MM.1S (cell line): ENCODE data around the gene PCYT1B.

ENCODE experiments used
- EZH2 ChIP-seq: fragments of 300-600 bp; sonication (generic); optimal IDR thresholded peaks from 2 replicates; pipeline ENCODE3; 2017; ENCODE audit warnings: low read depth, mild to moderate bottlenecking, antibody characterized with exemption, low read length, mixed read lengths
- EZH2phosphoT487 ChIP-seq: fragments of 300-600 bp; sonication (generic); IDR thresholded peaks from 2 replicates; pipeline ENCODE4 v1.6.1; 2018; ENCODE audit warnings: antibody characterized with exemption, low read length
- TF ChIP-seq, protein P1 (sequence below): fragments of 300-600 bp; sonication (generic); IDR thresholded peaks from 2 replicates; pipeline ENCODE4 v1.5.1; 2016; ENCODE audit warnings: antibody characterized with exemption, low read length, mixed read lengths

- TF ChIP-seq, protein P1, sequence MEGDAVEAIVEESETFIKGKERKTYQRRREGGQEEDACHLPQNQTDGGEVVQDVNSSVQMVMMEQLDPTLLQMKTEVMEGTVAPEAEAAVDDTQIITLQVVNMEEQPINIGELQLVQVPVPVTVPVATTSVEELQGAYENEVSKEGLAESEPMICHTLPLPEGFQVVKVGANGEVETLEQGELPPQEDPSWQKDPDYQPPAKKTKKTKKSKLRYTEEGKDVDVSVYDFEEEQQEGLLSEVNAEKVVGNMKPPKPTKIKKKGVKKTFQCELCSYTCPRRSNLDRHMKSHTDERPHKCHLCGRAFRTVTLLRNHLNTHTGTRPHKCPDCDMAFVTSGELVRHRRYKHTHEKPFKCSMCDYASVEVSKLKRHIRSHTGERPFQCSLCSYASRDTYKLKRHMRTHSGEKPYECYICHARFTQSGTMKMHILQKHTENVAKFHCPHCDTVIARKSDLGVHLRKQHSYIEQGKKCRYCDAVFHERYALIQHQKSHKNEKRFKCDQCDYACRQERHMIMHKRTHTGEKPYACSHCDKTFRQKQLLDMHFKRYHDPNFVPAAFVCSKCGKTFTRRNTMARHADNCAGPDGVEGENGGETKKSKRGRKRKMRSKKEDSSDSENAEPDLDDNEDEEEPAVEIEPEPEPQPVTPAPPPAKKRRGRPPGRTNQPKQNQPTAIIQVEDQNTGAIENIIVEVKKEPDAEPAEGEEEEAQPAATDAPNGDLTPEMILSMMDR: no peak
- TF ChIP-seq EZH2phosphoT487 (no peak), EZH2 (no peak)
Observed at GRCh38 chrX:24647257-24648058, at the start of gene PCYT1B.
